ENCODE measurements around the gene F11. TPM values are rescaled to one million over a fixed set of nuclear protein-coding genes. Genes with fewer than 3 reads are reported as not detected.
"Not testable (repeated sequence)": the region's sequence is repeated elsewhere in the genome, so short reads cannot be mapped to it uniquely, and the experiment has no call there.

The F11 gene
- polyA plus RNA-seq, 2 donors = not detected

- WGBS, 2 donors = 93% methylated on average over 31 to 33 of the region's 33 CpGs
- not testable (repeated sequence) for H3K27me3 ChIP-seq (ENCODE audit: control insufficient read depth in 1 of 2, insufficient read depth in 2 of 2, low read length in 2 of 2); H3K4me3 ChIP-seq (ENCODE audit: low read depth in 1 of 2, low read length in 2 of 2); H3K9me3 ChIP-seq (ENCODE audit: control insufficient read depth in 2 of 2, insufficient read depth in 1 of 2, low read depth in 1 of 2, low read length in 1 of 2); H3K27ac ChIP-seq (ENCODE audit: low read depth in 2 of 2, low read length in 1 of 2); H3K36me3 ChIP-seq (ENCODE audit: control insufficient read depth in 2 of 2, insufficient read depth in 2 of 2, low read length in 1 of 2); H3K4me1 ChIP-seq (ENCODE audit: control insufficient read depth in 2 of 2, insufficient read depth in 2 of 2, low read length in 1 of 2)
Observed at GRCh38 chr4:186324660-186325059, 58.7 kb downstream of the F11 start.

GRCh38 chr4:186326391-186326790 is 60.4 kb downstream of the F11 start:
- Histone ChIP-seq H3K27me3 (ENCODE audit: control insufficient read depth in 1 of 2, insufficient read depth in 2 of 2, low read length in 2 of 2) (no peaks in the 10 kb centered on the region), H3K27ac (ENCODE audit: low read depth in 2 of 2, low read length in 1 of 2) (no peak overlapping the region), H3K36me3 (ENCODE audit: control insufficient read depth in 2 of 2, insufficient read depth in 2 of 2, low read length in 1 of 2) (no peaks in the 10 kb centered on the region), H3K4me3 (ENCODE audit: low read depth in 1 of 2, low read length in 2 of 2) (no peak overlapping the region), H3K9me3 (ENCODE audit: control insufficient read depth in 2 of 2, insufficient read depth in 1 of 2, low read depth in 1 of 2, low read length in 1 of 2) (peaks cover 0 to 5% of the 10 kb centered on the region in 2 donors), H3K4me1 (ENCODE audit: control insufficient read depth in 2 of 2, insufficient read depth in 2 of 2, low read length in 1 of 2) (no peaks in the 10 kb centered on the region)
- 46 to 55% methylated on average over 3 of the region's 3 CpGs for WGBS, 2 donors

- no peaks in the 10 kb centered on the region for H3K36me3 ChIP-seq (ENCODE audit: control insufficient read depth in 2 of 2, insufficient read depth in 2 of 2, low read length in 1 of 2)
- WGBS, 2 donors = 94 to 95% methylated on average over 15 of the region's 15 CpGs
Observed at GRCh38 chr4:186329372-186329771, 63.4 kb downstream of the F11 start.

GRCh38 chr4:186330368-186330767 is 64.4 kb downstream of the F11 start:
- no peak overlapping the region for H3K4me3 ChIP-seq (ENCODE audit: low read depth in 1 of 2, low read length in 2 of 2)
- no peak overlapping the region for H3K27ac ChIP-seq (ENCODE audit: low read depth in 2 of 2, low read length in 1 of 2)
- WGBS, 2 donors = 89 to 92% methylated on average over 3 of the region's 3 CpGs
- peaks cover 0 to 5% of the 10 kb centered on the region in 2 donors for H3K9me3 ChIP-seq (ENCODE audit: control insufficient read depth in 2 of 2, insufficient read depth in 1 of 2, low read depth in 1 of 2, low read length in 1 of 2)
- no peaks in the 10 kb centered on the region for H3K36me3 ChIP-seq (ENCODE audit: control insufficient read depth in 2 of 2, insufficient read depth in 2 of 2, low read length in 1 of 2)
- no peaks in the 10 kb centered on the region for H3K4me1 ChIP-seq (ENCODE audit: control insufficient read depth in 2 of 2, insufficient read depth in 2 of 2, low read length in 1 of 2)
- H3K27me3 ChIP-seq (ENCODE audit: control insufficient read depth in 1 of 2, insufficient read depth in 2 of 2, low read length in 2 of 2) = no peaks in the 10 kb centered on the region

More at GRCh38 chr4:186329372-186329771, 63.4 kb downstream of the F11 start:
- Histone ChIP-seq H3K4me3 (ENCODE audit: low read depth in 1 of 2, low read length in 2 of 2) (no peak overlapping the region), H3K27ac (ENCODE audit: low read depth in 2 of 2, low read length in 1 of 2) (no peak overlapping the region), H3K9me3 (ENCODE audit: control insufficient read depth in 2 of 2, insufficient read depth in 1 of 2, low read depth in 1 of 2, low read length in 1 of 2) (peaks cover 0 to 5% of the 10 kb centered on the region in 2 donors), H3K4me1 (ENCODE audit: control insufficient read depth in 2 of 2, insufficient read depth in 2 of 2, low read length in 1 of 2) (no peaks in the 10 kb centered on the region), H3K27me3 (ENCODE audit: control insufficient read depth in 1 of 2, insufficient read depth in 2 of 2, low read length in 2 of 2) (no peaks in the 10 kb centered on the region)

GRCh38 chr4:186335793-186336192 is 69.8 kb downstream of the F11 start:
- WGBS, 2 donors = 40 to 41% methylated on average over 1 of the region's 1 CpG
- Histone ChIP-seq H3K9me3 (ENCODE audit: control insufficient read depth in 2 of 2, insufficient read depth in 1 of 2, low read depth in 1 of 2, low read length in 1 of 2) (no peaks in the 10 kb centered on the region), H3K4me3 (ENCODE audit: low read depth in 1 of 2, low read length in 2 of 2) (no peak overlapping the region), H3K4me1 (ENCODE audit: control insufficient read depth in 2 of 2, insufficient read depth in 2 of 2, low read length in 1 of 2) (no peaks in the 10 kb centered on the region), H3K36me3 (ENCODE audit: control insufficient read depth in 2 of 2, insufficient read depth in 2 of 2, low read length in 1 of 2) (no peaks in the 10 kb centered on the region), H3K27ac (ENCODE audit: low read depth in 2 of 2, low read length in 1 of 2) (no peak overlapping the region), H3K27me3 (ENCODE audit: control insufficient read depth in 1 of 2, insufficient read depth in 2 of 2, low read length in 2 of 2) (no peaks in the 10 kb centered on the region)

Other genes starting within 250 kb of the F11 start
- 1 to 10 TPM; 2.1 to 3.6 TPM for gene TLR3, start 197.0 kb upstream of the F11 start, polyA plus RNA-seq
- gene FAM149A, start 161.5 kb upstream of the F11 start, polyA plus RNA-seq = 1 to 10 TPM; 3.2 to 6.7 TPM
- 1 to 10 TPM; 4.4 to 6.4 TPM for gene CYP4V2, start 74.6 kb upstream of the F11 start, polyA plus RNA-seq
- under 1 TPM; 0.12 to 0.26 TPM for gene KLKB1, start 38.7 kb upstream of the F11 start, polyA plus RNA-seq

All from esophagus (tissue), 2 donors.